HCT116 (cell line): ENCODE results near the gene SLC19A1. TPM values are rescaled to one million over a fixed set of nuclear protein-coding genes. Genes with fewer than 3 reads are reported as not detected.

Experiments used
- ATAC-seq: fragments of 200-7000 bp; cut with Tn5 transposase; 2 replicates; pipeline ENCODE4 v1.9.1; 2020; ENCODE audit warnings: mild to moderate bottlenecking, moderate library complexity
- BruUV-seq: library from RNA; stranded (reverse); fragments of 400-500 nt; replicated peaks from 2 replicates; lab custom pipeline; 2021; lab: Mats Ljungman, UMichigan
- CTCF ChIA-PET: fragments of 300-600 bp; sonication (Branson Sonifier 250); formaldehyde crosslinking; loops from one replicate; lab custom pipeline; 2021; ENCODE audit warnings: antibody characterized with exemption; lab: Charles Lee
- POLR2A ChIA-PET: fragments of 300-600, 350-600 bp; sonication (Branson Sonifier 250); formaldehyde crosslinking; loops from one replicate; lab custom pipeline; 2021; ENCODE audit warnings: antibody characterized with exemption; lab: Charles Lee
- RAD21 ChIA-PET, 2 experiments: fragments of 300-600 bp; sonication (Branson Sonifier 250); formaldehyde crosslinking; loops; one replicate each; lab custom pipeline; 2023; ENCODE audit warnings: low total read pairs in 2 of 2; ENCODE audit not compliant: uncharacterized antibody in 2 of 2, unreplicated experiment in 2 of 2, low non-redundant PET in 1 of 2; lab: Charles Lee
- DNase-seq: peaks from one replicate; pipeline ENCODE4 v3.0.0-alpha.2; 2010; ENCODE audit warnings: low read depth, low spot score
- H2AFZ ChIP-seq: fragments of 200-600 bp; shearing (Covaris generic), sonication (generic); 2 replicates; pipeline ENCODE4 v1.6.1; 2017; ENCODE audit warnings: low read depth, mixed run types, mixed read lengths, antibody characterized with exemption, low read length; ENCODE audit not compliant: poor library complexity, severe bottlenecking
- H3K27ac ChIP-seq: 2 replicates; pipeline ENCODE4 v1.5.1; 2012; ENCODE audit warnings: low read depth, low read length
- H3K27me3 ChIP-seq: fragments of 200-600 bp; sonication (generic); 2 replicates; pipeline ENCODE4 v1.6.1; 2016; ENCODE audit warnings: mixed run types, low read length, mixed read lengths; ENCODE audit not compliant: insufficient read depth
- H3K36me3 ChIP-seq, 2 experiments: fragments of 200-500 bp in 1 of 2; fragments of 200-600 bp in 1 of 2; sonication (Bioruptor generic) in 1 of 2; sonication (generic) in 1 of 2; 2 replicates each; pipeline versions ENCODE4 v1.5.1 to v1.6.1; 2014 to 2016; ENCODE audit warnings: low read length in 2 of 2, inconsistent platforms in 1 of 2, mixed read lengths in 1 of 2, mixed run types in 1 of 2; ENCODE audit not compliant: insufficient read depth in 2 of 2, control insufficient read depth in 1 of 2
- H3K4me1 ChIP-seq, 2 experiments: fragments of 200-600 bp in 1 of 2; sonication (generic) in 1 of 2; 2 replicates each; pipeline versions ENCODE4 v1.5.1 to v1.6.1; 2012 to 2017; ENCODE audit warnings: low read length in 2 of 2, inconsistent platforms in 1 of 2, mild to moderate bottlenecking in 1 of 2, mixed read lengths in 1 of 2, mixed run types in 1 of 2, moderate library complexity in 1 of 2; ENCODE audit not compliant: insufficient read depth in 2 of 2, control insufficient read depth in 1 of 2
- H3K4me2 ChIP-seq: fragments of 200-600 bp; sonication (generic); 2 replicates; pipeline ENCODE4 v1.6.1; 2017; ENCODE audit warnings: mixed run types, low read length, mixed read lengths
- H3K4me3 ChIP-seq, 2 experiments: fragments of 200-600 bp in 1 of 2; sonication (generic) in 1 of 2; replicated peaks in 1 of 2; 2 replicates each; pipeline ENCODE4 v1.5.1; 2011 to 2016; ENCODE audit warnings: low read length in 2 of 2, control low read depth in 1 of 2, low read depth in 1 of 2, mild to moderate bottlenecking in 1 of 2, mixed read lengths in 1 of 2, mixed run types in 1 of 2
- H3K79me2 ChIP-seq: fragments of 200-600 bp; sonication (generic); 2 replicates; pipeline ENCODE4 v1.6.1; 2017; ENCODE audit warnings: mild to moderate bottlenecking, mixed run types, low read length, moderate library complexity, mixed read lengths; ENCODE audit not compliant: insufficient read depth
- H3K9ac ChIP-seq: fragments of 200-600 bp; sonication (generic); 2 replicates; pipeline ENCODE4 v1.6.1; 2016; ENCODE audit warnings: low read length, mixed read lengths
- H3K9me2 ChIP-seq: fragments of 200-600 bp; sonication (generic), shearing (Covaris generic); 2 replicates; pipeline ENCODE4 v1.6.1; 2017; ENCODE audit warnings: mixed run types, mild to moderate bottlenecking, moderate library complexity; ENCODE audit not compliant: insufficient read depth
- H3K9me3 ChIP-seq, 2 experiments: fragments of 200-500 bp in 1 of 2; fragments of 200-600 bp in 1 of 2; sonication (Bioruptor generic) in 1 of 2; sonication (generic) in 1 of 2; 2 replicates each; pipeline ENCODE4 v1.6.1; 2014 to 2017; ENCODE audit warnings: low read length in 2 of 2, mixed read lengths in 2 of 2, inconsistent platforms in 1 of 2, low read depth in 1 of 2, mild to moderate bottlenecking in 1 of 2, mixed run types in 1 of 2, moderate library complexity in 1 of 2; ENCODE audit not compliant: control insufficient read depth in 1 of 2, insufficient read depth in 1 of 2
- H4K20me1 ChIP-seq: fragments of 200-600 bp; sonication (generic), shearing (Covaris generic); 2 replicates; pipeline ENCODE4 v1.6.1; 2017; ENCODE audit warnings: mixed run types, mild to moderate bottlenecking, moderate library complexity; ENCODE audit not compliant: insufficient read depth
- CEBPB ChIP-seq: IDR thresholded peaks from 2 replicates; pipeline ENCODE4 v1.6.1; 2012; ENCODE audit warnings: low read depth
- EGR1 ChIP-seq: IDR thresholded peaks from 2 replicates; pipeline ENCODE4 v1.6.1; 2012; ENCODE audit warnings: low read depth
- ELF1 ChIP-seq: IDR thresholded peaks from 2 replicates; pipeline ENCODE4 v1.6.1; 2012; ENCODE audit warnings: low read depth, borderline replicate concordance
- EZH2 ChIP-seq: fragments of 200-600 bp; sonication (generic); IDR thresholded peaks from 2 replicates; pipeline ENCODE4 v1.6.1; 2017; ENCODE audit warnings: antibody characterized with exemption, mixed run types
- JUND ChIP-seq: IDR thresholded peaks from 2 replicates; pipeline ENCODE4 v1.6.1; 2012
- MAX ChIP-seq: IDR thresholded peaks from 2 replicates; pipeline ENCODE4 v1.6.1; 2012
- POLR2A ChIP-seq: IDR thresholded peaks from 2 replicates; pipeline ENCODE4 v1.7.0; 2011; ENCODE audit warnings: borderline replicate concordance; ENCODE audit not compliant: insufficient read depth, insufficient read length; ENCODE audit errors: extremely low read depth
- POLR2AphosphoS5 ChIP-seq: IDR thresholded peaks from 2 replicates; pipeline ENCODE4 v1.6.1; 2011; ENCODE audit warnings: mild to moderate bottlenecking, low read depth, low read length, moderate library complexity
- RAD21 ChIP-seq: IDR thresholded peaks from 2 replicates; pipeline ENCODE4 v1.6.1; 2012; ENCODE audit warnings: low read depth, mild to moderate bottlenecking
- SIN3A ChIP-seq: IDR thresholded peaks from 2 replicates; pipeline ENCODE4 v1.6.1; 2012; ENCODE audit warnings: low read depth
- TCF7L2 ChIP-seq: IDR thresholded peaks from 2 replicates; pipeline ENCODE4 v1.7.0; 2011; ENCODE audit warnings: borderline replicate concordance, inconsistent platforms; ENCODE audit not compliant: insufficient read depth, insufficient read length; ENCODE audit errors: extremely low read depth
- YY1 ChIP-seq: IDR thresholded peaks from 2 replicates; pipeline ENCODE4 v1.6.1; 2011; ENCODE audit warnings: low read length, low read depth, moderate library complexity, mild to moderate bottlenecking; ENCODE audit not compliant: insufficient replicate concordance; ENCODE audit errors: extremely low read depth
- ZBTB33 ChIP-seq: IDR thresholded peaks from 2 replicates; pipeline ENCODE4 v1.6.1; 2011; ENCODE audit warnings: mild to moderate bottlenecking, low read length, moderate library complexity; ENCODE audit not compliant: insufficient replicate concordance; ENCODE audit errors: extremely low read depth
- intact Hi-C: fragments of 100-400 bp; cut with micrococcal nuclease; formaldehyde crosslinking; loops from 2 replicates; pipeline ENCODE4 v1.10.0; 2022
- total RNA-seq: library from RNA; stranded (reverse); gene quantifications from one replicate; pipeline ENCODE4 v1.2.1, GENCODE V29; 2021; ENCODE audit not compliant: unreplicated experiment

The SLC19A1 gene
- total RNA-seq, 1 experiment from 2014 or later, result 50.2 TPM

- Histone ChIP-seq H3K36me3 (no peaks in the 10 kb centered on the region), H3K27me3 (no peaks in the 10 kb centered on the region), H3K27ac (no peak overlapping the region), H3K4me3 (no peak overlapping the region), H3K9me2 (no peaks in the 10 kb centered on the region), H3K79me2 (no peaks in the 10 kb centered on the region), H3K9me3 (peaks cover 0 to 15% of the 10 kb centered on the region in 2 experiments; a peak in 3 of 4 replicates), H2AFZ (no peak overlapping the region), H3K9ac (no peak overlapping the region), H4K20me1 (no peaks in the 10 kb centered on the region), H3K4me1 (peaks cover 0 to 17% of the 10 kb centered on the region in 2 experiments; a peak in 2 of 4 replicates), H3K4me2 (no peak overlapping the region)
- no peak for DNase-seq
- CTCF ChIA-PET, result no interaction called here
- TF ChIP-seq JUND (no peak), POLR2AphosphoS5 (no peak), CEBPB (no peak), EZH2 (no peak), EGR1 (no peak), POLR2A (no peak), ELF1 (no peak), YY1 (no peak), MAX (no peak), RAD21 (no peak), ZBTB33 (no peak), TCF7L2 (no peak), SIN3A (no peak)
- RAD21 ChIA-PET, result interaction anchor here in 1 of 2 experiments (0.6 kb wide), 1 partner anchor 835 kb away, joined by 3 read pairs; no protein-coding TSS in a partner anchor
- no TSS peak for BruUV-seq
- POLR2A ChIA-PET, result interaction anchor here (0.6 kb wide), 1 partner anchor 119 kb away, joined by 3 read pairs; no protein-coding TSS in a partner anchor
- ATAC-seq, result no peak
- intact Hi-C loops, result no loop called here
Observed at GRCh38 chr21:45589686-45590245, 47.5 kb upstream of the SLC19A1 start.
